Fibroblast of pulmonary artery (primary cell): ENCODE measurements around the gene LRCH1.
A peak's percentile ranks its signal among the peaks of the same experiment; 100 is the strongest.

ENCODE experiments used
- DNase-seq: peaks from one replicate; pipeline ENCODE4 v3.0.0-alpha.2; 2010; ENCODE audit warnings: low read depth
- H3K4me3 ChIP-seq: replicated peaks from 2 replicates; pipeline ENCODE4 v1.5.1; 2011; ENCODE audit warnings: low read depth, mild to moderate bottlenecking, control low read depth, low read length, moderate library complexity
- TF ChIP-seq, protein P1 (sequence below): IDR thresholded peaks from 2 replicates; pipeline ENCODE4 v1.5.1; 2011; ENCODE audit warnings: mild to moderate bottlenecking, control low read depth, low read length, inconsistent platforms; ENCODE audit errors: missing control alignments

Gene LRCH1

DNA sequence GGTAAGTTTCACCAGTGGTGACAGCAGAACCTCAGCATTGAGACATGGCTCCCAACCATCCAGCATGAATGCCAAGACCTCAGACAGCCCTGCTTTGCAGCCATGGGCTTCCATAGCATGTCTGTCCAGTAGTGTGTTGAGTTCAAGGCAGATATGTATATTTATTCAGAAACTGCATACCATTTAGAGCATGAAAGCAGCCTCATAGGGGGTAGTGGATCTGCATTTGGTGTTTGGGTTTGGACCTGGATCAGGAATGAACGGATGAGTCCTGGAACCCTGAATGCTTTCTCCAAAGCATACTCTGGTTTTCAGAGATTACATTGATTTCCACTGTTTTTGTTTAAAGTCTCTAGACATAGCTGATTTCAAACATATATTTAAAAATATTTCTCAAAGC lies 129.7 kb downstream of the LRCH1 start:
- TF ChIP-seq, protein P1, sequence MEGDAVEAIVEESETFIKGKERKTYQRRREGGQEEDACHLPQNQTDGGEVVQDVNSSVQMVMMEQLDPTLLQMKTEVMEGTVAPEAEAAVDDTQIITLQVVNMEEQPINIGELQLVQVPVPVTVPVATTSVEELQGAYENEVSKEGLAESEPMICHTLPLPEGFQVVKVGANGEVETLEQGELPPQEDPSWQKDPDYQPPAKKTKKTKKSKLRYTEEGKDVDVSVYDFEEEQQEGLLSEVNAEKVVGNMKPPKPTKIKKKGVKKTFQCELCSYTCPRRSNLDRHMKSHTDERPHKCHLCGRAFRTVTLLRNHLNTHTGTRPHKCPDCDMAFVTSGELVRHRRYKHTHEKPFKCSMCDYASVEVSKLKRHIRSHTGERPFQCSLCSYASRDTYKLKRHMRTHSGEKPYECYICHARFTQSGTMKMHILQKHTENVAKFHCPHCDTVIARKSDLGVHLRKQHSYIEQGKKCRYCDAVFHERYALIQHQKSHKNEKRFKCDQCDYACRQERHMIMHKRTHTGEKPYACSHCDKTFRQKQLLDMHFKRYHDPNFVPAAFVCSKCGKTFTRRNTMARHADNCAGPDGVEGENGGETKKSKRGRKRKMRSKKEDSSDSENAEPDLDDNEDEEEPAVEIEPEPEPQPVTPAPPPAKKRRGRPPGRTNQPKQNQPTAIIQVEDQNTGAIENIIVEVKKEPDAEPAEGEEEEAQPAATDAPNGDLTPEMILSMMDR = no peak
- no peak overlapping the region for H3K4me3 ChIP-seq
- no peak for DNase-seq

DNA sequence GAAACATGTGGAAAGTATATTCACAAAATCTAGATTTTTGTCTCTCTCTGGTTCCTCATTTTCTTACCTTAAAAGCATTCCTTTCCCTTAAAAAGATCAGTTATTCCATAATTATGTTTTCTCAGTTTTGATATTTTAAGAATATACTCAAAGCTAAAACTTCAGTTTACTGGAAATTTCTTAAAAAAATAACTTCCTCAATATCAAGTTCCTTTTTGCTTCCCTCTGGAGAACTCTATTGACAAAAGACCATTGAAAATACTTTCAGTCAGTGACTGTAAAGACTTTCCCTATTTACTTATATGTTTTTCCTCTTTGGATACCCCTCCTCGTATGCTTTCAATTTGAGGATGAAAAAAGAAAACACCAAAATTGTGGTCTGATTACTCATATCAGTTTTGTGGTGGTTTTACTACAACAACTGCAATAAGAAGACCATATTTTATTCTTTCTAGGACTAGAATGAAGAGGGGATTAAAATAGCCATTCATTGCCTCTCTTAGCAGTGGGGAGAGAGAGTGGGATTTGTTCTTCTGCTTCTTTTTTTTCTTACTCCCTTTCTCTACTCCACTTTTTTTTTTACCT lies 130.8 kb downstream of the LRCH1 start:
- TF ChIP-seq, protein P1 = no peak
- H3K4me3 ChIP-seq = no peak overlapping the region
- no peak for DNase-seq

DNA sequence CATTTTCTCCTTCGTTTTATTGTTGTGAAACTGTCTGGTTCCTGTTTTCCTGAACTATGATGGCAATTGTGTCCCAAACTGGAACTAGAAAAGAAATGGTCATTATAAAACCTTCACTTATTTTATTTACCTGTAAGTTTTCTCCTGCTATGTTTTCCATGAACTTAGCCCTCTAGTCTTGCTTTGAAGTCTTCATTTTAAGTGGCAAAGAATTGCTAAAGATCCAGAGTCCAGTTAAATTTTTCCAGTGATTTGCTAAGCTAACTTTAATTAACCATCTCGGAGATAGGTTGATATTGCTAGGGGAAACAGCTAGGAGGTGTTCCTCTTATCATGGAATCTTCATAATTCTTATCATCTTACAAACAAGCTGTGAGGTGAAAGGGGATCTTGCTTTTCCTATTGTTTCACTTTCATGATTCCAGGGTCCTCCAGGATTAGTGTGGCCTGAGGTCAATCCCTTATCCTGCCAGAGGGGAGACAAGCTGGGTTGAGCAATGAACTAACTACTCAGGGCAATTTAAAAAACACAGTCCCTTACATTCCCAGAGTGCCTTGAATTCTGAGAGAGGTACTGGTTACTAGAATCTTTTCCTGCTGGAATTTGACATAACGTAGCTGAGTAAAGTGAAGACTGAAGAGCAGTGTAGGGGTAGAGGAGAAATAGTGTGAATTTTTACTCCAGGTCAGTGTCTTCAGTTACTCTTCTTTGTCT lies 131.5 kb downstream of the LRCH1 start:
- H3K4me3 ChIP-seq = no peak overlapping the region
- peak; percentile 45 for DNase-seq
- TF ChIP-seq, protein P1 = peak; percentile 7

DNA sequence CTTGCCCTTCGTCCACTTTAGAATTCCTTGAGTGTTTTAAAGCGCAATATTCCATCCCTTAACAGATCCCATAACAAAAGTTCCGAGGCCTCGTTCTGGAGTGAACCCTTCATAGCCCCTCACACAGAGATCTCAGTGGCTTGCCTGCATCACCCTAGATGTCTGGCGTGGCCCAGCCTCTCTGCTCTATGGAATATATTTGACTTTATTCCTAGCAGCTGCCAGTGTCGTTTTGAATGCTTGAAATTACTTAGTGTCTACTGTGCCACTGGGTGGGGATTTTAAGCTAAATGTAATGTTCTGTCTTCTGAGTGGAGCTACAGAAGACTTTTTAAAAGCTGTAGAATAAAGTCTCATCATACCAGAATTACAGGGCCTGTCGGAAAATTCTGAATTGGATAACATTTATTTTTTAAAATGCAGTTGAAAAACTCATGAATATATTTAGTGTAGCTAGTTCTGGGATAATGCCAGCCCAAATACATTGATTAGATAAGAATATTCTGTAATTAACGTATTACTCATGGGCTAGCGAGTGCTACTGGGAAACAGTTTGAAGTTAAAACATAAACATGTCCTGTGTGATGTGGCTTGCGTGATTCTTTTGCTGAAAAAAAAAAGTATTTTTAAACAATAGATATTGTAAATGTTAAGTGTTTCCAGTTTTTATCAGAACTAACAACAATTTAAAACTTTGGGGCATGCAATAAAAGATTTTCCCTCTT lies 132.2 kb downstream of the LRCH1 start:
- H3K4me3 ChIP-seq = no peak overlapping the region
- DNase-seq = no peak
- TF ChIP-seq, protein P1 = no peak

DNA sequence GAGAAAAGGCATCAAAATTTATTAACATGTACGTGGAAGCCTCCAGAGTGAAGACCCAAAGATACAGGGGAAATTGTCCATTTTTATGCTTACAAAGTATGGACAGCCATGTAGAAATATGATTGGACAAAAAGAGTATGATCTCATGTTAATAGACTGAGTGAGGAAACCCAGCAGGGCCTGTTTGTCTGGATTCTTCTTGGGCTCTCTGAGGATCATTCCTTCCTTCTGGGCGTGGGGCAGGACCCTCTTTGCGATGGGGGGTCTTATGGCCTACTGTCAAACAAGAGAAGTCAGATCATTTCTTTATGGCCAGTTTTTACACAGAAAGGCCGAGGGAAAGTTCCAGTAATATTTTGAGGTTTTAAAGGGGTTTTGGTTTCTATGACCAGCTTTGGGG lies 133.2 kb downstream of the LRCH1 start:
- no peak for DNase-seq
- TF ChIP-seq, protein P1 = no peak
- H3K4me3 ChIP-seq = no peak overlapping the region

DNA sequence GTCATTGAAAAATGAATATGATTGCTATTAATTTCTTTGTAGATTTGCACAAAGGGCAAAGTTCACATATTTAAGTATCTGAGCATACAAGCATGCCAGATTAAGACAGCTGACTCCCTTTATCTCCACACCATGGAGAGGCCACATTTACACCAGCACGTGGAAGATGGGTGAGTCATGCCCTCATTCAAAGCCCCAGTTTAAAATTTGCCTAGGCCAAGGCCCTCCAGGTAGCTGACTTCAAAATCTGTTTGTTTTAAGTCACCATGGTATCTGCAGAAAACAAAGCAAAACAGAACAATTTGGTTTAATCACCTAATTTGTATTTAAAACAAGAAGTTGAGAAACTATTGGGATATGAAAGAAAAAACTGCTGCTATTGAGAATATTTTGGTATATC lies 134.8 kb downstream of the LRCH1 start:
- TF ChIP-seq, protein P1 = no peak
- no peak overlapping the region for H3K4me3 ChIP-seq
- peak; percentile 56 for DNase-seq
